HFF-Myc (cell line): Measurements from ENCODE around the gene VEZT.

Experiments used
- DNase-seq: peaks from one replicate; pipeline ENCODE4 v3.0.0-alpha.2; 2011; ENCODE audit warnings: low read depth; ENCODE audit errors: extremely low read depth
- H3K4me3 ChIP-seq: replicated peaks from 2 replicates; pipeline ENCODE4 v1.5.1; 2011; ENCODE audit warnings: low read depth, mild to moderate bottlenecking, control low read depth, low read length
- CTCF ChIP-seq: IDR thresholded peaks from 2 replicates; pipeline ENCODE4 v1.5.1; 2012; ENCODE audit warnings: mild to moderate bottlenecking, low read depth, low read length, control low read depth; ENCODE audit errors: missing control alignments

The VEZT gene

GRCh38 chr12:95212586-95212985 is 5.0 kb upstream of the VEZT start:
- DNase-seq: no peak
- TF ChIP-seq CTCF: no peak
- no peak overlapping the region for H3K4me3 ChIP-seq

GRCh38 chr12:95213119-95213518 is 4.5 kb upstream of the VEZT start:
- DNase-seq: no peak
- TF ChIP-seq CTCF: no peak
- H3K4me3 ChIP-seq: no peak overlapping the region

- no peak overlapping the region for H3K4me3 ChIP-seq
- no peak for DNase-seq
- no peak for TF ChIP-seq CTCF
Observed at GRCh38 chr12:95213928-95214327, 3.7 kb upstream of the VEZT start.

GRCh38 chr12:95214466-95214865 is 3.1 kb upstream of the VEZT start:
- H3K4me3 ChIP-seq: no peak overlapping the region
- DNase-seq: no peak
- TF ChIP-seq CTCF: no peak

GRCh38 chr12:95215949-95216348 is 1.7 kb upstream of the VEZT start:
- no peak for TF ChIP-seq CTCF
- peak overlapping the region; percentile 84; the same call in 1 of the 2 replicates for H3K4me3 ChIP-seq

GRCh38 chr12:95216711-95217376 is 763 bp upstream of the VEZT start:
- DNase-seq: no peak
- no peak for TF ChIP-seq CTCF
- peak overlapping the region; percentile 84 for H3K4me3 ChIP-seq

More at GRCh38 chr12:95215949-95216348, 1.7 kb upstream of the VEZT start:
- DNase-seq: no peak
